NCI-H128 (cell line): ENCODE results near the gene GAMT.

ENCODE experiments used
- DNase-seq: peaks from one replicate; lab custom pipeline; 2025; ENCODE audit not compliant: unreplicated experiment; lab: John Stamatoyannopoulos, UW

The GAMT gene

GRCh38 chr19:1366899-1367870, 34.2 kb downstream of the GAMT start:
- no peak for DNase-seq

- no peak for DNase-seq
These were observed 35.0 kb downstream of the GAMT start for GRCh38 chr19:1366296-1366695.

- DNase-seq = no peak
These were observed 35.7 kb downstream of the GAMT start for GRCh38 chr19:1365319-1366269.

GRCh38 chr19:1364070-1364704, 37.2 kb downstream of the GAMT start:
- no peak for DNase-seq

GRCh38 chr19:1363599-1363998, 37.7 kb downstream of the GAMT start:
- no peak for DNase-seq

GRCh38 chr19:1362387-1363257, 38.7 kb downstream of the GAMT start:
- no peak for DNase-seq

GRCh38 chr19:1361601-1362386, 39.5 kb downstream of the GAMT start:
- DNase-seq = no peak

- no peak for DNase-seq
These were observed 40.4 kb downstream of the GAMT start for GRCh38 chr19:1360818-1361461.

GRCh38 chr19:1360126-1360817, 41.1 kb downstream of the GAMT start:
- DNase-seq = no peak

GRCh38 chr19:1357531-1358109, 43.7 kb downstream of the GAMT start:
- peak; percentile 61 for DNase-seq

- DNase-seq = no peak
These were observed 44.9 kb downstream of the GAMT start for GRCh38 chr19:1356508-1356865.

GRCh38 chr19:1355568-1356507, 45.5 kb downstream of the GAMT start:
- DNase-seq = no peak

- no peak for DNase-seq
These were observed 46.3 kb downstream of the GAMT start for GRCh38 chr19:1354970-1355567.

- no peak for DNase-seq
These were observed 48.2 kb downstream of the GAMT start for GRCh38 chr19:1353144-1353543.

GRCh38 chr19:1351381-1351851, 49.9 kb downstream of the GAMT start:
- no peak for DNase-seq

GRCh38 chr19:1350867-1351266, 50.5 kb downstream of the GAMT start:
- DNase-seq = no peak
